HepG2 (cell line): Measurements from ENCODE around the gene GPR55. TPM values are rescaled to one million over a fixed set of nuclear protein-coding genes. Genes with fewer than 3 reads are reported as not detected.

Experiments
- ATAC-seq: fragments of 200-7000 bp; cut with Tn5 transposase; 3 replicates; pipeline ENCODE4 v1.9.1; 2020; ENCODE audit warnings: mild to moderate bottlenecking, moderate library complexity
- BruUV-seq: library from RNA; stranded (reverse); fragments of 400-500 nt; replicated peaks from 2 replicates; lab custom pipeline; 2021; lab: Mats Ljungman, UMichigan
- CTCF ChIA-PET: fragments of 300-600 bp; formaldehyde crosslinking; extraction: SDS; loops from one replicate; lab custom pipeline; 2021; ENCODE audit warnings: low total read pairs, inconsistent platforms, low intra/inter-chr PET ratio; lab: Yijun Ruan, JAX
- POLR2A ChIA-PET: fragments of 350-600 bp; sonication (Branson Sonifier 250); formaldehyde crosslinking; loops from one replicate; lab custom pipeline; 2020; ENCODE audit warnings: antibody characterized with exemption, inconsistent platforms; lab: Yijun Ruan, JAX
- DNase-seq: peaks from one replicate; pipeline ENCODE4 v3.0.0-alpha.2; 2015; ENCODE audit warnings: low spot score
- FAIRE-seq: peaks from 3 replicates; lab custom pipeline; 2011; peaks lifted over from hg19 to GRCh38; lab: Jason Lieb, UNC
- H2AFZ ChIP-seq: one replicate; pipeline ENCODE4 v1.6.1; 2011; ENCODE audit warnings: low read length, inconsistent platforms
- H3K27ac ChIP-seq: fragments of 300-600 bp; 3 replicates; pipeline ENCODE4 v1.8.0; 2011; ENCODE audit warnings: mixed run types, mild to moderate bottlenecking, mixed read lengths, low read length, inconsistent platforms; ENCODE audit not compliant: insufficient read depth; ENCODE audit errors: extremely low read length
- H3K27me3 ChIP-seq, 2 experiments: fragments of 200-600 bp in 1 of 2; 2 replicates in 1 of 2; 3 replicates in 1 of 2; pipeline versions ENCODE4 v1.6.0 to v1.8.0; 2011; ENCODE audit warnings: low read length in 2 of 2, mild to moderate bottlenecking in 2 of 2, moderate library complexity in 2 of 2, inconsistent platforms in 1 of 2; ENCODE audit not compliant: insufficient read depth in 2 of 2, control insufficient read depth in 1 of 2
- H3K36me3 ChIP-seq, 2 experiments: fragments of 200-600 bp in 1 of 2; replicated peaks in 1 of 2; 2 replicates in 1 of 2; 3 replicates in 1 of 2; pipeline versions ENCODE4 v1.5.1 to v1.8.0; 2011; ENCODE audit warnings: low read length in 2 of 2, inconsistent platforms in 1 of 2; ENCODE audit not compliant: insufficient read depth in 2 of 2, control insufficient read depth in 1 of 2
- H3K4me1 ChIP-seq: 2 replicates; pipeline ENCODE4 v1.5.1; 2012; ENCODE audit warnings: low read length, inconsistent platforms; ENCODE audit not compliant: insufficient read depth
- H3K4me2 ChIP-seq: 2 replicates; pipeline ENCODE4 v1.6.0; 2011; ENCODE audit warnings: low read depth, low read length, inconsistent platforms
- H3K4me3 ChIP-seq, 3 experiments: fragments of 200-600 bp in 1 of 3; sonication (generic), shearing (Covaris generic) in 1 of 3; replicated peaks in 1 of 3; 2 replicates each; pipeline ENCODE4 v1.5.1; 2011 to 2016; ENCODE audit warnings: low read length in 3 of 3, inconsistent platforms in 2 of 3, low read depth in 2 of 3, mild to moderate bottlenecking in 2 of 3, control low read depth in 1 of 3, mixed read lengths in 1 of 3; ENCODE audit not compliant: insufficient read depth in 1 of 3
- H3K79me2 ChIP-seq: one replicate; pipeline ENCODE4 v1.6.1; 2011; ENCODE audit warnings: low read length, inconsistent platforms; ENCODE audit not compliant: insufficient read depth
- H3K9ac ChIP-seq: 2 replicates; pipeline ENCODE4 v1.6.0; 2011; ENCODE audit warnings: mild to moderate bottlenecking, low read depth, low read length, inconsistent platforms; ENCODE audit not compliant: insufficient read depth
- H3K9me3 ChIP-seq: 2 replicates; pipeline ENCODE4 v1.5.1; 2012; ENCODE audit warnings: mild to moderate bottlenecking, low read length
- H4K20me1 ChIP-seq: 2 replicates; pipeline ENCODE4 v1.6.0; 2011; ENCODE audit warnings: inconsistent platforms, mild to moderate bottlenecking, low read length, moderate library complexity; ENCODE audit not compliant: insufficient read depth
- HNRNPK ChIP-seq: fragments of 200-400 bp; formaldehyde crosslinking; IDR thresholded peaks from 2 replicates; pipeline ENCODE4 v1.6.1; 2018; ENCODE audit warnings: low read length, low read depth, moderate library complexity, mild to moderate bottlenecking; ENCODE audit not compliant: poor library complexity, severe bottlenecking
- NFATC3 ChIP-seq: sonication (generic); formaldehyde crosslinking; IDR thresholded peaks from 2 replicates; pipeline ENCODE4 v1.5.1; 2020; ENCODE audit warnings: mild to moderate bottlenecking, missing genetic modification reagents
- PCBP1 ChIP-seq: fragments of 200-400 bp; formaldehyde crosslinking; IDR thresholded peaks from 2 replicates; pipeline ENCODE4 v1.6.1; 2017; ENCODE audit warnings: mild to moderate bottlenecking, low read depth, low read length, borderline replicate concordance
- ZNF160 ChIP-seq: sonication (generic); formaldehyde crosslinking; IDR thresholded peaks from 2 replicates; pipeline ENCODE4 v1.8.0; 2022; ENCODE audit warnings: mild to moderate bottlenecking, inconsistent platforms, missing genetic modification reagents
- ZNF225 ChIP-seq: sonication (generic); formaldehyde crosslinking; IDR thresholded peaks from 2 replicates; pipeline ENCODE4 v1.4.0; 2020; ENCODE audit warnings: mild to moderate bottlenecking, missing genetic modification reagents
- ZNF468 ChIP-seq: sonication (generic); formaldehyde crosslinking; IDR thresholded peaks from 2 replicates; pipeline ENCODE4 v1.8.0; 2022; ENCODE audit warnings: mild to moderate bottlenecking, moderate library complexity, missing genetic modification reagents
- ZNF770 ChIP-seq: sonication (generic); formaldehyde crosslinking; IDR thresholded peaks from 2 replicates; pipeline ENCODE4 v1.5.0; 2020; ENCODE audit warnings: mild to moderate bottlenecking, missing genetic modification reagents
- WGBS: methylation state at CpG from one replicate; pipeline ENCODE4 v1.1.6; 2017; ENCODE audit warnings: low lambda C conversion rate; 5-methylcytosine and 5-hydroxymethylcytosine counted together
- in situ Hi-C: cut with HindIII; loops from 2 replicates; pipeline ENCODE4 v1.10.0; 2017; ENCODE audit warnings: low pct_unique_long_range_greater_than_20kb; ENCODE audit not compliant: extremely low pct_ligation_motif_present
- intact Hi-C: fragments of 100-400 bp; cut with micrococcal nuclease; formaldehyde crosslinking; loops from one replicate; pipeline ENCODE4 v1.10.0; 2022; ENCODE audit not compliant: unreplicated experiment
- polyA plus RNA-seq, 8 experiments: library from polyadenylated mRNA; depleted of rRNA in 3 of 8; stranded (reverse) in 7 of 8; unstranded in 1 of 8; fragments of >200 nt; fragmentation: Illumina TruSeq in 4 of 8; extraction: Trizol in 4 of 8; gene quantifications; 2 replicates each; pipeline versions ENCODE4 v1.2.1 to v1.2.3, GENCODE V29; 2011 to 2016; ENCODE audit warnings: low read depth in 4 of 8, missing spikeins in 1 of 8, mixed read lengths in 1 of 8; ENCODE audit not compliant: insufficient read depth in 1 of 8
- total RNA-seq, 5 experiments: library from RNA; depleted of rRNA; stranded (reverse); fragments of >200 nt; fragmentation: Illumina TruSeq; extraction: Trizol; gene quantifications; 2 replicates each; pipeline ENCODE4 v1.2.3, GENCODE V29; 2016; ENCODE audit warnings: low read depth in 1 of 5

GPR55 gene
- total and polyA plus RNA-seq, 2 of the 13 experiments (the other 11 are each of a cell fraction or from before 2014, with no cell fraction given) = not detected

GRCh38 chr2:230967113-230967512, 42.1 kb upstream of the GPR55 start:
- Histone ChIP-seq H3K4me3 (no peak overlapping the region), H2AFZ (no peak overlapping the region), H3K27ac (no peak overlapping the region), H3K36me3 (no peaks in the 10 kb centered on the region), H3K79me2 (no peaks in the 10 kb centered on the region), H3K27me3 (no peaks in the 10 kb centered on the region; a peak in 1 of 5 replicates), H3K4me2 (no peak overlapping the region), H3K9me3 (no peaks in the 10 kb centered on the region), H3K4me1 (peaks cover 18% of the 10 kb centered on the region), H3K9ac (no peak overlapping the region), H4K20me1 (no peaks in the 10 kb centered on the region)
- in situ Hi-C loops = no loop called here
- BruUV-seq = no TSS peak
- TF ChIP-seq NFATC3 (no peak), ZNF770 (CRISPR knock-in tag) (0 out of 2 replicates have a peak, but pooled peaks have one; percentile 24), ZNF468 (CRISPR knock-in tag) (no peak), ZNF225 (CRISPR knock-in tag) (no peak), HNRNPK (peak; percentile 88), ZNF160 (CRISPR knock-in tag) (no peak), PCBP1 (0 out of 2 replicates have a peak, but pooled peaks have one; percentile 79)
- POLR2A ChIA-PET = no interaction called here
- no peak for ATAC-seq
- CTCF ChIA-PET = no interaction called here
- intact Hi-C loops = no loop called here
- 53% methylated on average over 3 of the region's 3 CpGs for WGBS
- FAIRE-seq = no peak
- no peak for DNase-seq
